ENCODE measurements around the gene TARS1. TPM values are rescaled to one million over a fixed set of nuclear protein-coding genes. Genes with fewer than 3 reads are reported as not detected.

Gene TARS1
- total and polyA plus RNA-seq, 2 of the 13 experiments (the other 11 are each of a cell fraction or from before 2014, with no cell fraction given) = 77.0 to 184 TPM

DNA sequence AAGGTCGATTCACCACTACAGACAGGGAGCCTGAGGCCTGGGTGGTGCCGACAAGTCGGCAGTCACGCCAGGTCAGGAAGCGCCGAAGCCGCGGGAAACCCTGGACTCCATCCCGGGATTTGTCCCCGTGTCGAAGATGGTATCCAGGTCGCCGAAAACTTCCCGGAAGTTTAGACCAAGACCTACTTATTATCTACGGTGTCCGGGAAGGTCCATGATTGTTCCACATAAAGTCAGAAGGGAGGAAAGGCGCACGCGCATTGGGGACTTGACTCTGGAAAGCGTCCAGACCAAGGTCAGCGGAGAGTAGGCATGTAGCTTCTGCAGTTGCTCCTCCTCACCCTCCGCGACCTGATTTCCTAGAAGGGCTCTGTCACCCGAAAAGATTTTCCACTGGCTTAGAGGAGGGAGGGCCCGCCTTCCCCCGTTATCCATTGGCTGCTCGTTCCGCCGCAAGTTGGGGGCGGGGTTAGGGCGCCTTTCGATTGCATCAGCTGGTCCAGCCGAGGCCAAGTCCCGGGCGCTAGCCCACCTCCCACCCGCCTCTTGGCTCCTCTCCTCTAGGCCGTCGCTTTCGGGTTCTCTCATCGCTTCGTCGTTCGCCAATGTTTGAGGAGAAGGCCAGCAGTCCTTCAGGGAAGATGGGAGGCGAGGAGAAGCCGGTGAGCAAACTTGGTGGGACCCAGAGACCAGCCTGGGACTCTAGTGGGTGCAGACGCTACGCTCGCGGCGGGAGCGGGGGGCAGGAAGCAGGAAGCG lies at the start of gene TARS1 (continued):
- TF ChIP-seq, protein P1, sequence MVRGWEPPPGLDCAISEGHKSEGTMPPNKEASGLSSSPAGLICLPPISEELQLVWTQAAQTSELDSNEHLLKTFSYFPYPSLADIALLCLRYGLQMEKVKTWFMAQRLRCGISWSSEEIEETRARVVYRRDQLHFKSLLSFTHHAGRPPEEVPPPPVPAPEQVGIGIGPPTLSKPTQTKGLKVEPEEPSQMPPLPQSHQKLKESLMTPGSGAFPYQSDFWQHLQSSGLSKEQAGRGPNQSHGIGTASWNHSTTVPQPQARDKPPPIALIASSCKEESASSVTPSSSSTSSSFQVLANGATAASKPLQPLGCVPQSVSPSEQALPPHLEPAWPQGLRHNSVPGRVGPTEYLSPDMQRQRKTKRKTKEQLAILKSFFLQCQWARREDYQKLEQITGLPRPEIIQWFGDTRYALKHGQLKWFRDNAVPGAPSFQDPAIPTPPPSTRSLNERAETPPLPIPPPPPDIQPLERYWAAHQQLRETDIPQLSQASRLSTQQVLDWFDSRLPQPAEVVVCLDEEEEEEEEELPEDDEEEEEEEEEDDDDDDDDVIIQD (CRISPR knock-in tag; IDR thresholded peaks at IDR 0.05; ENCODE audit: low read depth) = peak; percentile 65; the same call in 1 of the 2 replicates
- TF ChIP-seq, protein P2, sequence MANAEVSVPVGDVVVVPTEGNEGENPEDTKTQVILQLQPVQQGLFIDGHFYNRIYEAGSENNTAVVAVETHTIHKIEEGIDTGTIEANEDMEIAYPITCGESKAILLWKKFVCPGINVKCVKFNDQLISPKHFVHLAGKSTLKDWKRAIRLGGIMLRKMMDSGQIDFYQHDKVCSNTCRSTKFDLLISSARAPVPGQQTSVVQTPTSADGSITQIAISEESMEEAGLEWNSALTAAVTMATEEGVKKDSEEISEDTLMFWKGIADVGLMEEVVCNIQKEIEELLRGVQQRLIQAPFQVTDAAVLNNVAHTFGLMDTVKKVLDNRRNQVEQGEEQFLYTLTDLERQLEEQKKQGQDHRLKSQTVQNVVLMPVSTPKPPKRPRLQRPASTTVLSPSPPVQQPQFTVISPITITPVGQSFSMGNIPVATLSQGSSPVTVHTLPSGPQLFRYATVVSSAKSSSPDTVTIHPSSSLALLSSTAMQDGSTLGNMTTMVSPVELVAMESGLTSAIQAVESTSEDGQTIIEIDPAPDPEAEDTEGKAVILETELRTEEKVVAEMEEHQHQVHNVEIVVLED (CRISPR knock-in tag; IDR thresholded peaks at IDR 0.05; ENCODE audit: borderline replicate concordance) = no peak; the same call in 1 of the 2 replicates
- TF ChIP-seq, protein P3, sequence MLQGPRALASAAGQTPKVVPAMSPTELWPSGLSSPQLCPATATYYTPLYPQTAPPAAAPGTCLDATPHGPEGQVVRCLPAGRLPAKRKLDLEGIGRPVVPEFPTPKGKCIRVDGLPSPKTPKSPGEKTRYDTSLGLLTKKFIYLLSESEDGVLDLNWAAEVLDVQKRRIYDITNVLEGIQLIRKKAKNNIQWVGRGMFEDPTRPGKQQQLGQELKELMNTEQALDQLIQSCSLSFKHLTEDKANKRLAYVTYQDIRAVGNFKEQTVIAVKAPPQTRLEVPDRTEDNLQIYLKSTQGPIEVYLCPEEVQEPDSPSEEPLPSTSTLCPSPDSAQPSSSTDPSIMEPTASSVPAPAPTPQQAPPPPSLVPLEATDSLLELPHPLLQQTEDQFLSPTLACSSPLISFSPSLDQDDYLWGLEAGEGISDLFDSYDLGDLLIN (CRISPR knock-in tag; IDR thresholded peaks at IDR 0.05; ENCODE audit: borderline replicate concordance) = 0 out of 2 replicates have a peak, but pooled peaks have one; percentile 50
- TF ChIP-seq, protein P4, sequence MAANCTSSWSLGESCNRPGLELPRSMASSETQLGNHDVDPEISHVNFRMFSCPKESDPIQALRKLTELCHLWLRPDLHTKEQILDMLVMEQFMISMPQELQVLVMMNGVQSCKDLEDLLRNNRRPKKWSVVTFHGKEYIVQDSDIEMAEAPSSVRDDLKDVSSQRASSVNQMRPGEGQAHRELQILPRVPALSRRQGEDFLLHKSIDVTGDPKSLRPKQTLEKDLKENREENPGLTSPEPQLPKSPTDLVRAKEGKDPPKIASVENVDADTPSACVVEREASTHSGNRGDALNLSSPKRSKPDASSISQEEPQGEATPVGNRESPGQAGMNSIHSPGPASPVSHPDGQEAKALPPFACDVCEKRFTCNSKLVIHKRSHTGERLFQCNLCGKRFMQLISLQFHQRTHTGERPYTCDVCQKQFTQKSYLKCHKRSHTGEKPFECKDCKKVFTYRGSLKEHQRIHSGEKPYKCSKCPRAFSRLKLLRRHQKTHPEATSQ (CRISPR knock-in tag; IDR thresholded peaks at IDR 0.05; ENCODE audit: borderline replicate concordance) = no peak
- TF ChIP-seq SATB2 (CRISPR knock-in tag; IDR thresholded peaks at IDR 0.05) (0 out of 2 replicates have a peak, but pooled peaks have one; percentile 33), EHMT2 (IDR thresholded peaks at IDR 0.05; ENCODE audit: borderline replicate concordance, low read depth, low read length) (peak; percentile 18; the same call in 1 of the 2 replicates), SIN3B (IDR thresholded peaks at IDR 0.05; ENCODE audit: low read length) (0 out of 2 replicates have a peak, but pooled peaks have one; percentile 22), ZNF225 (CRISPR knock-in tag; IDR thresholded peaks at IDR 0.05) (peak; percentile 59; the same call in 1 of the 2 replicates), FOXK1 (CRISPR knock-in tag; IDR thresholded peaks at IDR 0.05; ENCODE audit: borderline replicate concordance, low read depth) (peak; percentile 88), HNF4G (IDR thresholded peaks at IDR 0.05; ENCODE audit: borderline replicate concordance, low read depth, low read length) (peak; percentile 34; the same call in 1 of the 2 replicates), HNF4G (CRISPR knock-in tag; IDR thresholded peaks at IDR 0.05; ENCODE audit: borderline replicate concordance, low read depth) (no peak), SMAD3 (CRISPR knock-in tag; IDR thresholded peaks at IDR 0.05) (peak; percentile 76; the same call in 1 of the 2 replicates), MTA3 (CRISPR knock-in tag; IDR thresholded peaks at IDR 0.05) (no peak), PITX1 (CRISPR knock-in tag; IDR thresholded peaks at IDR 0.05) (0 out of 2 replicates have a peak, but pooled peaks have one; percentile 11), CCDC6 (CRISPR knock-in tag; IDR thresholded peaks at IDR 0.05) (0 out of 2 replicates have a peak, but pooled peaks have one; percentile 56), NCOA2 (CRISPR knock-in tag; IDR thresholded peaks at IDR 0.05) (peak; percentile 43), MIER3 (CRISPR knock-in tag; IDR thresholded peaks at IDR 0.05; ENCODE audit: borderline replicate concordance) (peak; percentile 86), ZNF34 (CRISPR knock-in tag; IDR thresholded peaks at IDR 0.05; ENCODE audit: borderline replicate concordance) (0 out of 2 replicates have a peak, but pooled peaks have one; percentile 57), RFX3 (CRISPR knock-in tag; IDR thresholded peaks at IDR 0.05) (no peak)
- TF ChIP-seq, protein P5, sequence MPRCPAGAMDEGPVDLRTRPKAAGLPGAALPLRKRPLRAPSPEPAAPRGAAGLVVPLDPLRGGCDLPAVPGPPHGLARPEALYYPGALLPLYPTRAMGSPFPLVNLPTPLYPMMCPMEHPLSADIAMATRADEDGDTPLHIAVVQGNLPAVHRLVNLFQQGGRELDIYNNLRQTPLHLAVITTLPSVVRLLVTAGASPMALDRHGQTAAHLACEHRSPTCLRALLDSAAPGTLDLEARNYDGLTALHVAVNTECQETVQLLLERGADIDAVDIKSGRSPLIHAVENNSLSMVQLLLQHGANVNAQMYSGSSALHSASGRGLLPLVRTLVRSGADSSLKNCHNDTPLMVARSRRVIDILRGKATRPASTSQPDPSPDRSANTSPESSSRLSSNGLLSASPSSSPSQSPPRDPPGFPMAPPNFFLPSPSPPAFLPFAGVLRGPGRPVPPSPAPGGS (CRISPR knock-in tag; IDR thresholded peaks at IDR 0.05) = peak; percentile 80
